Subcutaneous preadipocyte (primary cell): ENCODE results near the gene WASHC3. TPM values are rescaled to one million over a fixed set of nuclear protein-coding genes. Genes with fewer than 3 reads are reported as not detected.

Experiments used
- total RNA-seq: library from RNA; depleted of rRNA; stranded (reverse); fragments of >200 nt; gene quantifications from 2 replicates; pipeline ENCODE4 v1.2.3, GENCODE V29; 2012

The WASHC3 gene, protein sequence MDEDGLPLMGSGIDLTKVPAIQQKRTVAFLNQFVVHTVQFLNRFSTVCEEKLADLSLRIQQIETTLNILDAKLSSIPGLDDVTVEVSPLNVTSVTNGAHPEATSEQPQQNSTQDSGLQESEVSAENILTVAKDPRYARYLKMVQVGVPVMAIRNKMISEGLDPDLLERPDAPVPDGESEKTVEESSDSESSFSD
- 64.1 and 74.2 TPM in 2 replicates for total RNA-seq

DNA sequence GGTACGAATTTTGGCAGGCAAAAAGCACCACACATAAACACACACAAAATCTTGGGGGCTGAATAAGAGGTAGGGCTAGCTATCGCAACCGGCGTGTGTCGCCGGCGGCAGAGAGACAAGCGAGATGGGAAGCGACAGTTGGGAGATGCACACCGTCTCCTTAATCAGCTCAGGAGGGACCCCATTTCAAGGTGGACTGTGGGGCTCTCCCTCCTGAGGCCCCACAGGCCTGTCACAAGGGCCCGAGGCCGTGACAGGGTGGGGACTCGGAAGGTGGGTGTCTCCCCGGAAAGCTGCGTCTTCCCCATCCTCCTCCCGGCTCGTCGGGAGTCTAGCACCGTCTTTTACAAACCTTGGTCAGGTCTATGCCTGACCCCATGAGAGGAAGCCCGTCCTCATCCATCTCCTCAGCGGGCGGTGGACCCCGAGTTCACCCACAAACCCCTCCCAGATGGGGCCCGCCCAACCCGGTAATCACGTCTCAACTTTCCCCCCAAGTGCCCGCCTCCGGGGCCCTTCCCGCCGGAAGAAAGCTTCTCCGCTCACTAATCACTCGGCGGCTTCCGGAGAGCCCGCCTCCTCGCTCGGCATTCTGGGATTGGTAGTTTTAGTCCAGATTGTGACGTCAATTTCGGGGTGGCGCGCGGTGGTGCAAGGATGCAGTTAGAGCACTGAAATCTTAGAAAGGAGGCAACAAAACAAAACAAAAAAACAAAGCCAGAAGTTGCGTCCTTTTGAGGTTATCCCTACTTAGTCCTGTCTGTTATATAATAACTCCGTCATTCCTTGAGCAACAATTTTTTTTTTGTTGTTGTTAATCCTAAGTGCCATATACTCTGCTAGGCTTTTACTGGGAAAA lies at the start of gene WASHC3:
TSS of gene WASHC3 (minus strand) at position 432 of the 859 bp plus-strand sequence. CDS start at position 403, 29 bp downstream.

Other genes starting within 250 kb of the WASHC3 start
- 15.4 and 22.3 TPM in 2 replicates for gene GNPTAB, start 231.0 kb downstream of the WASHC3 start, total RNA-seq
- 10.0 and 11.4 TPM in 2 replicates for gene DRAM1, start 184.4 kb downstream of the WASHC3 start, total RNA-seq
- 41.5 and 44.2 TPM in 2 replicates for gene NUP37, start 58.1 kb upstream of the WASHC3 start, total RNA-seq
- gene PARPBP, start 58.2 kb upstream of the WASHC3 start, total RNA-seq: 14.3 and 20.5 TPM in 2 replicates
- not detected in 2 replicates for gene PMCH, start 135.8 kb upstream of the WASHC3 start, total RNA-seq